Prostate gland (tissue), 2 donors: ENCODE measurements around the gene TSGA10. TPM values are rescaled to one million over a fixed set of nuclear protein-coding genes. Genes with fewer than 3 reads are reported as not detected.
A peak's percentile ranks its signal among the peaks of the same experiment; 100 is the strongest.
"Not testable (repeated sequence)": the region's sequence is repeated elsewhere in the genome, so short reads cannot be mapped to it uniquely, and the experiment has no call there.

Experiments
- DNase-seq: peaks from one replicate; pipeline ENCODE4 v3.0.0-alpha.2; 2019; ENCODE audit warnings: low spot score
- H3K27ac ChIP-seq, 2 donors: fragments of 200-600 bp; sonication (generic); 2 replicates each; pipeline ENCODE4 v1.5.1; 2017 to 2019
- H3K27me3 ChIP-seq: fragments of 200-600 bp; sonication (generic); replicated peaks from 2 replicates; pipeline ENCODE4 v1.5.1; 2019; ENCODE audit not compliant: insufficient read depth
- H3K36me3 ChIP-seq, 2 donors: fragments of 200-600 bp; sonication (generic); 1 replicate in 1 of 2; 2 replicates in 1 of 2; pipeline versions ENCODE4 v1.5.1 to v1.8.1; 2017 to 2019
- H3K4me1 ChIP-seq: fragments of 200-600 bp; sonication (generic); replicated peaks from 2 replicates; pipeline ENCODE4 v1.5.1; 2019
- H3K4me3 ChIP-seq, 2 donors: fragments of 200-600 bp; sonication (generic); 2 replicates each; pipeline ENCODE4 v1.5.1; 2017 to 2019
- H3K9me3 ChIP-seq: fragments of 200-600 bp; sonication (generic); 2 replicates; pipeline ENCODE4 v1.5.1; 2017
- CTCF ChIP-seq, 4 experiments: fragments of 200-600 bp in 2 of 4; fragments of 450-650 bp in 2 of 4; sonication (generic) in 2 of 4; IDR thresholded peaks; 1 replicate in 3 of 4; 2 replicates in 1 of 4; pipeline ENCODE4 v1.5.1; 2016 to 2019; ENCODE audit warnings: antibody characterized with exemption in 4 of 4, mild to moderate bottlenecking in 2 of 4, moderate library complexity in 2 of 4
- POLR2A ChIP-seq: fragments of 450-650 bp; IDR thresholded peaks from one replicate; pipeline ENCODE4 v1.6.1; 2016; ENCODE audit warnings: antibody characterized with exemption, mild to moderate bottlenecking
- POLR2AphosphoS5 ChIP-seq: sonication (generic); formaldehyde crosslinking; IDR thresholded peaks from one replicate; pipeline ENCODE4 v1.6.1; 2017; ENCODE audit warnings: antibody characterized with exemption
- WGBS: methylation state at CpG from one replicate; pipeline ENCODE4 v1.1.5; 2018; 5-methylcytosine and 5-hydroxymethylcytosine counted together
- intact Hi-C: fragments of 100-400 bp; cut with DNase I; formaldehyde crosslinking; loops from one replicate; pipeline ENCODE4 v1.14.2; 2022
- total RNA-seq, 2 donors: library from RNA; depleted of rRNA; stranded (reverse); fragments of >200 nt; gene quantifications; one replicate each; pipeline ENCODE4 v1.1.0, GENCODE V29; 2016

TSGA10 gene
- total RNA-seq, 2 donors from 2014 or later: 19.0 to 26.5 TPM

- Histone ChIP-seq H3K4me3 (no peak overlapping the region), H3K27ac (peak overlapping the region in 1 of 2 donors; percentile 19), H3K9me3 (no peaks in the 10 kb centered on the region), H3K36me3 (peaks cover 0 to 3% of the 10 kb centered on the region in 2 donors), H3K27me3 (no peaks in the 10 kb centered on the region), H3K4me1 (no peaks in the 10 kb centered on the region)
- WGBS: 64% methylated on average over 6 of the region's 6 CpGs
- TF ChIP-seq CTCF (IDR thresholded peaks at IDR 0.05): no peak
- TF ChIP-seq POLR2A: no peak
- TF ChIP-seq POLR2AphosphoS5: peak; percentile 35
- peak; percentile 43 for DNase-seq
- intact Hi-C loops: no loop called here
Measured at GRCh38 chr2:99198103-99198841, 43.5 kb upstream of the TSGA10 start.

- H3K4me3 ChIP-seq, H3K27me3 ChIP-seq, intact Hi-C loops, H3K9me3 ChIP-seq, DNase-seq, H3K27ac ChIP-seq, H3K36me3 ChIP-seq, H3K4me1 ChIP-seq: not testable (repeated sequence)
- 95% methylated on average over 4 of the region's 4 CpGs for WGBS
Measured at GRCh38 chr2:99192364-99192763, 37.6 kb upstream of the TSGA10 start.

GRCh38 chr2:99190548-99190947, 35.8 kb upstream of the TSGA10 start:
- no peak for DNase-seq
- no peaks in the 10 kb centered on the region for H3K9me3 ChIP-seq
- intact Hi-C loops: no loop called here
- H3K27me3 ChIP-seq: no peaks in the 10 kb centered on the region
- no peak overlapping the region for H3K27ac ChIP-seq
- no peaks in the 10 kb centered on the region for H3K4me1 ChIP-seq
- no peak for TF ChIP-seq POLR2AphosphoS5
- no peak for TF ChIP-seq POLR2A
- no peak for TF ChIP-seq CTCF (IDR thresholded peaks at IDR 0.05)
- H3K4me3 ChIP-seq: no peak overlapping the region
- 87% methylated on average over 1 of the region's 1 CpG for WGBS
- no peaks in the 10 kb centered on the region for H3K36me3 ChIP-seq

GRCh38 chr2:99188357-99188756, 33.6 kb upstream of the TSGA10 start:
- Histone ChIP-seq H3K27me3 (no peaks in the 10 kb centered on the region), H3K36me3 (no peaks in the 10 kb centered on the region), H3K4me3 (no peak overlapping the region), H3K9me3 (no peaks in the 10 kb centered on the region), H3K4me1 (no peaks in the 10 kb centered on the region), H3K27ac (no peak overlapping the region)
- WGBS: 98% methylated on average over 3 of the region's 3 CpGs
- DNase-seq: no peak
- intact Hi-C loops: loop anchor here (10.0 kb wide), 1 partner anchor 306 kb away; the partner anchor contains the start of gene REV1
- TF ChIP-seq CTCF (IDR thresholded peaks at IDR 0.05): no peak
- no peak for TF ChIP-seq POLR2AphosphoS5
- no peak for TF ChIP-seq POLR2A

GRCh38 chr2:99187011-99187410, 32.3 kb upstream of the TSGA10 start:
- Histone ChIP-seq H3K27me3 (no peaks in the 10 kb centered on the region), H3K36me3 (no peaks in the 10 kb centered on the region), H3K4me3 (no peak overlapping the region), H3K27ac (no peak overlapping the region), H3K4me1 (peaks cover under 1% of the 10 kb centered on the region), H3K9me3 (no peaks in the 10 kb centered on the region)
- DNase-seq: no peak
- TF ChIP-seq CTCF (IDR thresholded peaks at IDR 0.05) (no peak), POLR2AphosphoS5 (no peak), POLR2A (no peak)
- intact Hi-C loops: loop anchor here (10.0 kb wide), 1 partner anchor 308 kb away; the partner anchor contains the start of gene REV1
